Hematopoietic multipotent progenitor cell treated with erythropoietin and hydrocortisone succinate and interleukin-3 and kit ligand, for 17 days (in vitro differentiated cells): ENCODE results near the gene SPRY4.
"Not testable (repeated sequence)": the region's sequence is repeated elsewhere in the genome, so short reads cannot be mapped to it uniquely, and the experiment has no call there.

Experiments used
- DNase-seq: peaks from one replicate; pipeline ENCODE4 v3.0.0-alpha.2; 2015; ENCODE audit warnings: low spot score

SPRY4 gene

GRCh38 chr5:142334538-142334937, 9.7 kb upstream of the SPRY4 start:
- no peak for DNase-seq

GRCh38 chr5:142333749-142334148, 8.9 kb upstream of the SPRY4 start:
- DNase-seq, result not testable (repeated sequence)

GRCh38 chr5:142330444-142330843, 5.6 kb upstream of the SPRY4 start:
- DNase-seq, result no peak

GRCh38 chr5:142330026-142330425, 5.2 kb upstream of the SPRY4 start:
- DNase-seq, result no peak

GRCh38 chr5:142327111-142327842, 2.5 kb upstream of the SPRY4 start:
- DNase-seq, result no peak

- no peak for DNase-seq
These were observed 1.7 kb upstream of the SPRY4 start for GRCh38 chr5:142326480-142326938.

GRCh38 chr5:142325725-142326479, 1.1 kb upstream of the SPRY4 start:
- no peak for DNase-seq

- no peak for DNase-seq
These were observed 518 bp downstream of the SPRY4 start for GRCh38 chr5:142324136-142324870.

GRCh38 chr5:142323480-142324135, 1.2 kb downstream of the SPRY4 start:
- DNase-seq, result no peak

- DNase-seq, result no peak
These were observed 1.9 kb downstream of the SPRY4 start for GRCh38 chr5:142322747-142323479.

- DNase-seq, result no peak
These were observed 2.4 kb downstream of the SPRY4 start for GRCh38 chr5:142322403-142322746.

GRCh38 chr5:142320851-142321560, 3.8 kb downstream of the SPRY4 start:
- no peak for DNase-seq

- DNase-seq, result no peak
These were observed 4.4 kb downstream of the SPRY4 start for GRCh38 chr5:142320430-142320738.

GRCh38 chr5:142319560-142320429, 5.0 kb downstream of the SPRY4 start:
- DNase-seq, result no peak

- DNase-seq, result no peak
These were observed 5.7 kb downstream of the SPRY4 start for GRCh38 chr5:142319105-142319504.

GRCh38 chr5:142317753-142318152, 7.1 kb downstream of the SPRY4 start:
- no peak for DNase-seq

GRCh38 chr5:142317173-142317572, 7.6 kb downstream of the SPRY4 start:
- no peak for DNase-seq

GRCh38 chr5:142316681-142317080, 8.1 kb downstream of the SPRY4 start:
- DNase-seq, result no peak

GRCh38 chr5:142316051-142316450, 8.8 kb downstream of the SPRY4 start:
- DNase-seq, result no peak
